ENCODE measurements around the gene CPHXL2. TPM values are rescaled to one million over a fixed set of nuclear protein-coding genes. Genes with fewer than 3 reads are reported as not detected.

The CPHXL2 gene
- total and polyA plus RNA-seq, 5 donors from 2014 or later: not detected

GRCh38 chr16:75658175-75658574 is 18.6 kb downstream of the CPHXL2 start:
- Histone ChIP-seq H3K4me3 (ENCODE audit: low read depth, low read length) (no peak overlapping the region), H3K36me3 (ENCODE audit: control insufficient read depth, insufficient read depth, low read length) (peaks cover 66% of the 10 kb centered on the region), H3K27me3 (ENCODE audit: control insufficient read depth, insufficient read depth, low read length) (no peaks in the 10 kb centered on the region), H3K4me1 (ENCODE audit: control insufficient read depth, insufficient read depth, low read length, poor library complexity, severe bottlenecking) (peaks cover 11% of the 10 kb centered on the region), H3K9me3 (ENCODE audit: control insufficient read depth in 2 of 2, low read length in 2 of 2) (no peaks in the 10 kb centered on the region), H3K27ac (ENCODE audit: insufficient read depth, low read length, poor library complexity, severe bottlenecking) (peak overlapping the region; percentile 23)
- H3K9me3 Mint-ChIP-seq: no peaks in the 10 kb centered on the region
- no peak for DNase-seq
- no peak overlapping the region for H3K27ac Mint-ChIP-seq
- H3K4me1 Mint-ChIP-seq: peaks cover 31 to 41% (median 36%) of the 10 kb centered on the region in 4 donors
- no peaks in the 10 kb centered on the region for H3K27me3 Mint-ChIP-seq
- H3K4me3 Mint-ChIP-seq: no peak overlapping the region
- no peak for ATAC-seq (ENCODE audit: low read depth in 2 of 2)
- peaks cover 40% of the 10 kb centered on the region for H3K36me3 Mint-ChIP-seq

- Histone ChIP-seq H3K9me3 (ENCODE audit: control insufficient read depth in 2 of 2, low read length in 2 of 2) (no peaks in the 10 kb centered on the region), H3K27me3 (ENCODE audit: control insufficient read depth, insufficient read depth, low read length) (no peaks in the 10 kb centered on the region), H3K27ac (ENCODE audit: insufficient read depth, low read length, poor library complexity, severe bottlenecking) (peak overlapping the region; percentile 97), H3K4me3 (ENCODE audit: low read depth, low read length) (peak overlapping the region; percentile 100), H3K36me3 (ENCODE audit: control insufficient read depth, insufficient read depth, low read length) (peaks cover 55% of the 10 kb centered on the region), H3K4me1 (ENCODE audit: control insufficient read depth, insufficient read depth, low read length, poor library complexity, severe bottlenecking) (peaks cover 47% of the 10 kb centered on the region)
- DNase-seq: no peak
- Mint-ChIP-seq H3K4me3 (peak overlapping the region; percentile 66 to 94 (median 68)), H3K36me3 (peaks cover 46% of the 10 kb centered on the region), H3K27ac (peak overlapping the region in 2 of 3 donors; percentile 13 to 89), H3K27me3 (no peaks in the 10 kb centered on the region), H3K9me3 (no peaks in the 10 kb centered on the region), H3K4me1 (peaks cover 51 to 72% (median 65%) of the 10 kb centered on the region in 4 donors)
- no peak for ATAC-seq (ENCODE audit: low read depth in 2 of 2)
Measured at GRCh38 chr16:75653922-75654321, 22.9 kb downstream of the CPHXL2 start.

- ATAC-seq (ENCODE audit: low read depth in 2 of 2) (peak; percentile 33 to 34), DNase-seq (peak; percentile 80 to 89 (median 89))
- Mint-ChIP-seq H3K36me3 (peaks cover 28% of the 10 kb centered on the region), H3K9me3 (peaks cover 0 to 2% (median 0%) of the 10 kb centered on the region in 7 donors), H3K27me3 (no peaks in the 10 kb centered on the region), H3K4me1 (peaks cover 36 to 74% (median 58%) of the 10 kb centered on the region in 4 donors), H3K27ac (peak overlapping the region; percentile 99 to 100 (median 99)), H3K4me3 (peak overlapping the region; percentile 94 to 100 (median 100))
- Histone ChIP-seq H3K36me3 (ENCODE audit: control insufficient read depth, insufficient read depth, low read length) (peaks cover 23% of the 10 kb centered on the region), H3K9me3 (ENCODE audit: control insufficient read depth in 2 of 2, low read length in 2 of 2) (no peaks in the 10 kb centered on the region), H3K27me3 (ENCODE audit: control insufficient read depth, insufficient read depth, low read length) (no peaks in the 10 kb centered on the region), H3K4me3 (ENCODE audit: low read depth, low read length) (peak overlapping the region; percentile 100), H3K4me1 (ENCODE audit: control insufficient read depth, insufficient read depth, low read length, poor library complexity, severe bottlenecking) (peaks cover 73% of the 10 kb centered on the region), H3K27ac (ENCODE audit: insufficient read depth, low read length, poor library complexity, severe bottlenecking) (peak overlapping the region; percentile 97)
Measured at GRCh38 chr16:75648265-75649076, 28.3 kb downstream of the CPHXL2 start.

GRCh38 chr16:75647492-75648264 is 29.1 kb downstream of the CPHXL2 start, which contains the start of the genes KARS1 and TERF2IP:
Gene KARS1, minus strand, starts transcription at chr16:75647665. Its CDS starts 26 bp downstream, at chr16:75647639.
Gene TERF2IP, plus strand, starts transcription at chr16:75647773. Its CDS starts 110 bp downstream, at chr16:75647883.
- Histone ChIP-seq H3K27ac (ENCODE audit: insufficient read depth, low read length, poor library complexity, severe bottlenecking) (peak within 1 kb of the TSS; percentile 97), H3K27me3 (ENCODE audit: control insufficient read depth, insufficient read depth, low read length) (no peaks in the 10 kb centered on the region), H3K4me3 (ENCODE audit: low read depth, low read length) (peak within 1 kb of the TSS; percentile 100), H3K4me1 (ENCODE audit: control insufficient read depth, insufficient read depth, low read length, poor library complexity, severe bottlenecking) (peaks cover 65% of the 10 kb centered on the region), H3K36me3 (ENCODE audit: control insufficient read depth, insufficient read depth, low read length) (peaks cover 27% of the 10 kb centered on the region), H3K9me3 (ENCODE audit: control insufficient read depth in 2 of 2, low read length in 2 of 2) (no peaks in the 10 kb centered on the region)
- DNase-seq (peak; percentile 91 to 97 (median 95)), ATAC-seq (ENCODE audit: low read depth in 2 of 2) (peak; percentile 88 to 89)
- H3K27me3 Mint-ChIP-seq: no peaks in the 10 kb centered on the region
- H3K27ac Mint-ChIP-seq: peak within 1 kb of the TSS; percentile 99 to 100 (median 99)
- peaks cover 0 to 2% (median 0%) of the 10 kb centered on the region in 7 donors for H3K9me3 Mint-ChIP-seq
- H3K4me3 Mint-ChIP-seq: peak within 1 kb of the TSS; percentile 98 to 100 (median 100)
- peaks cover 28% of the 10 kb centered on the region for H3K36me3 Mint-ChIP-seq
- H3K4me1 Mint-ChIP-seq: peaks cover 40 to 74% (median 57%) of the 10 kb centered on the region in 4 donors

GRCh38 chr16:75647112-75647491 is 29.7 kb downstream of the CPHXL2 start:
- H3K27ac Mint-ChIP-seq: peak overlapping the region; percentile 95 to 100 (median 99)
- Histone ChIP-seq H3K4me1 (ENCODE audit: control insufficient read depth, insufficient read depth, low read length, poor library complexity, severe bottlenecking) (peaks cover 60% of the 10 kb centered on the region), H3K27ac (ENCODE audit: insufficient read depth, low read length, poor library complexity, severe bottlenecking) (peak overlapping the region; percentile 97), H3K4me3 (ENCODE audit: low read depth, low read length) (peak overlapping the region; percentile 100), H3K36me3 (ENCODE audit: control insufficient read depth, insufficient read depth, low read length) (peaks cover 30% of the 10 kb centered on the region), H3K27me3 (ENCODE audit: control insufficient read depth, insufficient read depth, low read length) (no peaks in the 10 kb centered on the region), H3K9me3 (ENCODE audit: control insufficient read depth in 2 of 2, low read length in 2 of 2) (no peaks in the 10 kb centered on the region)
- peak overlapping the region; percentile 98 to 100 (median 100) for H3K4me3 Mint-ChIP-seq
- peaks cover 38 to 75% (median 55%) of the 10 kb centered on the region in 4 donors for H3K4me1 Mint-ChIP-seq
- peaks cover 0 to 2% (median 0%) of the 10 kb centered on the region in 7 donors for H3K9me3 Mint-ChIP-seq
- peaks cover 28% of the 10 kb centered on the region for H3K36me3 Mint-ChIP-seq
- H3K27me3 Mint-ChIP-seq: no peaks in the 10 kb centered on the region
- peak; percentile 2 to 3 for ATAC-seq (ENCODE audit: low read depth in 2 of 2)
- DNase-seq: no peak

- H3K36me3 Mint-ChIP-seq: peaks cover 37% of the 10 kb centered on the region
- peak overlapping the region; percentile 41 for H3K4me3 ChIP-seq (ENCODE audit: low read depth, low read length)
Measured at GRCh38 chr16:75644240-75645012, 32.4 kb downstream of the CPHXL2 start.

GRCh38 chr16:75640598-75640997 is 36.2 kb downstream of the CPHXL2 start:
- H3K4me3 ChIP-seq (ENCODE audit: low read depth, low read length): no peak overlapping the region
- H3K27me3 Mint-ChIP-seq: no peaks in the 10 kb centered on the region
- ATAC-seq (ENCODE audit: low read depth in 2 of 2) (no peak), DNase-seq (no peak)
- H3K27me3 ChIP-seq (ENCODE audit: control insufficient read depth, insufficient read depth, low read length): no peaks in the 10 kb centered on the region
- H3K4me1 Mint-ChIP-seq: peaks cover 28 to 56% (median 41%) of the 10 kb centered on the region in 4 donors
- peaks cover 46% of the 10 kb centered on the region for H3K36me3 Mint-ChIP-seq
- peaks cover 86% of the 10 kb centered on the region for H3K36me3 ChIP-seq (ENCODE audit: control insufficient read depth, insufficient read depth, low read length)
- H3K4me3 Mint-ChIP-seq: no peak overlapping the region
- no peak overlapping the region for H3K27ac ChIP-seq (ENCODE audit: insufficient read depth, low read length, poor library complexity, severe bottlenecking)
- H3K9me3 ChIP-seq (ENCODE audit: control insufficient read depth in 2 of 2, low read length in 2 of 2): no peaks in the 10 kb centered on the region
- no peaks in the 10 kb centered on the region for H3K9me3 Mint-ChIP-seq
- no peak overlapping the region for H3K27ac Mint-ChIP-seq
- peaks cover 18% of the 10 kb centered on the region for H3K4me1 ChIP-seq (ENCODE audit: control insufficient read depth, insufficient read depth, low read length, poor library complexity, severe bottlenecking)

More at GRCh38 chr16:75644240-75645012, 32.4 kb downstream of the CPHXL2 start:
- no peak for ATAC-seq (ENCODE audit: low read depth in 2 of 2)
- no peaks in the 10 kb centered on the region for H3K9me3 ChIP-seq (ENCODE audit: control insufficient read depth in 2 of 2, low read length in 2 of 2)
- peak overlapping the region; percentile 52 to 74 (median 54) for H3K27ac Mint-ChIP-seq
- H3K27me3 ChIP-seq (ENCODE audit: control insufficient read depth, insufficient read depth, low read length): no peaks in the 10 kb centered on the region
- peaks cover 0 to 2% (median 0%) of the 10 kb centered on the region in 7 donors for H3K9me3 Mint-ChIP-seq
- DNase-seq: peak in 2 of 3 donors; percentile 25 to 56
- no peaks in the 10 kb centered on the region for H3K27me3 Mint-ChIP-seq
- peaks cover 34% of the 10 kb centered on the region for H3K4me1 ChIP-seq (ENCODE audit: control insufficient read depth, insufficient read depth, low read length, poor library complexity, severe bottlenecking)
- H3K36me3 ChIP-seq (ENCODE audit: control insufficient read depth, insufficient read depth, low read length): peaks cover 54% of the 10 kb centered on the region
- peak overlapping the region; percentile 57 to 84 (median 75) for H3K4me3 Mint-ChIP-seq
- H3K4me1 Mint-ChIP-seq: peaks cover 27 to 68% (median 44%) of the 10 kb centered on the region in 4 donors
- H3K27ac ChIP-seq (ENCODE audit: insufficient read depth, low read length, poor library complexity, severe bottlenecking): peak overlapping the region; percentile 15
